LoVo (cell line): Measurements from ENCODE around the gene ACOT13.
"Not testable (repeated sequence)": the region's sequence is repeated elsewhere in the genome, so short reads cannot be mapped to it uniquely, and the experiment has no call there.

Experiments used
- DNase-seq: peaks from one replicate; pipeline ENCODE4 v3.0.0-alpha.2; 2016; ENCODE audit warnings: low spot score

The ACOT13 gene

GRCh38 chr6:24692848-24693592 is 26.1 kb downstream of the ACOT13 start:
- DNase-seq: no peak

- DNase-seq: no peak
Observed at GRCh38 chr6:24694198-24694597, 27.3 kb downstream of the ACOT13 start.

- DNase-seq: peak; percentile 64
Observed at GRCh38 chr6:24695635-24696034, 28.8 kb downstream of the ACOT13 start.

GRCh38 chr6:24696097-24696496 is 29.2 kb downstream of the ACOT13 start:
- DNase-seq: no peak

GRCh38 chr6:24699521-24700359 is 32.9 kb downstream of the ACOT13 start:
- DNase-seq: no peak

GRCh38 chr6:24702720-24703282 is 35.9 kb downstream of the ACOT13 start:
- DNase-seq: no peak

GRCh38 chr6:24704468-24704867 is 37.6 kb downstream of the ACOT13 start:
- DNase-seq: no peak

GRCh38 chr6:24708612-24709011 is 41.7 kb downstream of the ACOT13 start:
- no peak for DNase-seq

GRCh38 chr6:24709014-24709711 is 42.3 kb downstream of the ACOT13 start:
- no peak for DNase-seq

- no peak for DNase-seq
Observed at GRCh38 chr6:24710519-24711303, 43.8 kb downstream of the ACOT13 start.

GRCh38 chr6:24716602-24717148 is 49.8 kb downstream of the ACOT13 start:
- DNase-seq: not testable (repeated sequence)

- no peak for DNase-seq
Observed at GRCh38 chr6:24718449-24719124, 51.7 kb downstream of the ACOT13 start.

GRCh38 chr6:24719125-24719971 is 52.5 kb downstream of the ACOT13 start, which contains the start of gene C6orf62:
Gene C6orf62, minus strand, starts transcription at chr6:24719154. Its CDS starts 486 bp downstream, at chr6:24718668.
- DNase-seq: peak; percentile 16

GRCh38 chr6:24720131-24720603 is 53.3 kb downstream of the ACOT13 start:
- peak; percentile 23 for DNase-seq

- DNase-seq: peak; percentile 99
Observed at GRCh38 chr6:24720604-24721460, 54.0 kb downstream of the ACOT13 start.

GRCh38 chr6:24721461-24722215 is 54.8 kb downstream of the ACOT13 start:
- DNase-seq: no peak

- DNase-seq: no peak
Observed at GRCh38 chr6:24723270-24723669, 56.4 kb downstream of the ACOT13 start.

- DNase-seq: not testable (repeated sequence)
Observed at GRCh38 chr6:24730653-24731052, 63.8 kb downstream of the ACOT13 start.
